SU-DHL-6 (cell line): ENCODE measurements around the gene KDM4B.

ENCODE experiments used
- EZH2phosphoT487 ChIP-seq: fragments of 200-600 bp; sonication (generic), shearing (Covaris generic); conservative IDR thresholded peaks from 2 replicates; pipeline ENCODE4 v1.6.1; 2018; ENCODE audit warnings: mild to moderate bottlenecking, antibody characterized with exemption, low read length, moderate library complexity, mixed read lengths
- TF ChIP-seq, protein P1 (sequence below): fragments of 200-600 bp; sonication (generic); IDR thresholded peaks from one replicate; pipeline ENCODE4 v1.5.1; 2017; ENCODE audit warnings: antibody characterized with exemption, mild to moderate bottlenecking, low read length, moderate library complexity; ENCODE audit not compliant: insufficient read depth, poor library complexity, severe bottlenecking

DNA sequence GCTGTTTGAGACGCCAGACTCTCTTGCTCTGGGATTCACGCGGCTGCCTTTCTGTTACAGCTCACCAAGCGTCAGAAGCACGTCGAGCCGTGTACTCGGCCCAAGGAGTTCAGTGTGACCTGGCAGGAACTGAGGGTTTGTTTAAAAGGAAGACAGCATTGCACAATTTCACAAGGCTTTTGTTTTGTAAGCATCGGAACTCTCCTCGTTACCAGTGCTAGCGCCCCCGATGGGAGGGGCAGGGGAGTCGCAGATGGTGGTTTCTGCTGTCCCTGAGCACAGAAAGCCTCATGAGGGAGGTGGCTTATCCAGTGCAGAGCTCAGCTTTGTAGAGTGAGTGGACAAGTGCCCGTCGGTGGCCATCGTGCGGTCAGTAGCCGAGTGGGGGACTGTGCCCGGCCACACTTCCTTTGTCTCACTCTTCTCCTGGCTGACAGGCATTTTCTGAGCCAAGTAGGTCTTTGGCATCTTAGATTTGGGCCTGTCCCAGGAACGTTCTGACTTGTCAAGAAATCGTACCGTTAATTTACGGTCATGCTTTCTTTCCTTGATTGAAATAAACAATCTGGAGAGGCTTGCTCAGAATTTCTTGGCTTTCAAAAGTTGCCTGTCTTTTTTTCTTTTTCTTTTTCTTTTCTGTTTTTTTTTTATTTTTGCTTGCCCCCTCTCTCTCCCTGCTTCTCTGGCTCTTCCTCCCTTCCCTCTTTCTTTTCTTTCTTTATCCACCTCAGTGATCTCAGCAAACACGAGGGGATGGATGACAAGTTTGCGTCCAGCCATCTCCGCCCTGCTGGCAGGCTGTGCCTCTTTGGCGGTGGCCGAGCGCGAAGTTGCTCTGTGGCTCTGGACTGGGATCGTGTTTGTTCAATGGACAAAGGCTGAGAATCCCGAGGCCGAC lies 7.7 kb downstream of the KDM4B start:
- TF ChIP-seq, protein P1, sequence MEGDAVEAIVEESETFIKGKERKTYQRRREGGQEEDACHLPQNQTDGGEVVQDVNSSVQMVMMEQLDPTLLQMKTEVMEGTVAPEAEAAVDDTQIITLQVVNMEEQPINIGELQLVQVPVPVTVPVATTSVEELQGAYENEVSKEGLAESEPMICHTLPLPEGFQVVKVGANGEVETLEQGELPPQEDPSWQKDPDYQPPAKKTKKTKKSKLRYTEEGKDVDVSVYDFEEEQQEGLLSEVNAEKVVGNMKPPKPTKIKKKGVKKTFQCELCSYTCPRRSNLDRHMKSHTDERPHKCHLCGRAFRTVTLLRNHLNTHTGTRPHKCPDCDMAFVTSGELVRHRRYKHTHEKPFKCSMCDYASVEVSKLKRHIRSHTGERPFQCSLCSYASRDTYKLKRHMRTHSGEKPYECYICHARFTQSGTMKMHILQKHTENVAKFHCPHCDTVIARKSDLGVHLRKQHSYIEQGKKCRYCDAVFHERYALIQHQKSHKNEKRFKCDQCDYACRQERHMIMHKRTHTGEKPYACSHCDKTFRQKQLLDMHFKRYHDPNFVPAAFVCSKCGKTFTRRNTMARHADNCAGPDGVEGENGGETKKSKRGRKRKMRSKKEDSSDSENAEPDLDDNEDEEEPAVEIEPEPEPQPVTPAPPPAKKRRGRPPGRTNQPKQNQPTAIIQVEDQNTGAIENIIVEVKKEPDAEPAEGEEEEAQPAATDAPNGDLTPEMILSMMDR, result no peak
- no peak for TF ChIP-seq EZH2phosphoT487
